Cardiac fibroblast (primary cell): ENCODE measurements around the gene ABLIM1.
A peak's percentile ranks its signal among the peaks of the same experiment; 100 is the strongest.

Experiments
- DNase-seq, 2 donors: peaks; one replicate each; pipeline versions ENCODE4 v3.0.0 to v3.0.0-alpha.2; 2010; ENCODE audit warnings: low read depth in 2 of 2
- H3K4me3 ChIP-seq, 2 donors: replicated peaks in 1 of 2; 1 replicate in 1 of 2; 2 replicates in 1 of 2; pipeline ENCODE4 v1.5.1; 2011; ENCODE audit warnings: low read depth in 2 of 2, low read length in 2 of 2, mild to moderate bottlenecking in 2 of 2, moderate library complexity in 1 of 2
- TF ChIP-seq, protein P1 (sequence below): IDR thresholded peaks from one replicate; pipeline ENCODE4 v1.5.1; 2011; ENCODE audit warnings: low read depth, mild to moderate bottlenecking, low read length, inconsistent platforms

Gene ABLIM1

DNA sequence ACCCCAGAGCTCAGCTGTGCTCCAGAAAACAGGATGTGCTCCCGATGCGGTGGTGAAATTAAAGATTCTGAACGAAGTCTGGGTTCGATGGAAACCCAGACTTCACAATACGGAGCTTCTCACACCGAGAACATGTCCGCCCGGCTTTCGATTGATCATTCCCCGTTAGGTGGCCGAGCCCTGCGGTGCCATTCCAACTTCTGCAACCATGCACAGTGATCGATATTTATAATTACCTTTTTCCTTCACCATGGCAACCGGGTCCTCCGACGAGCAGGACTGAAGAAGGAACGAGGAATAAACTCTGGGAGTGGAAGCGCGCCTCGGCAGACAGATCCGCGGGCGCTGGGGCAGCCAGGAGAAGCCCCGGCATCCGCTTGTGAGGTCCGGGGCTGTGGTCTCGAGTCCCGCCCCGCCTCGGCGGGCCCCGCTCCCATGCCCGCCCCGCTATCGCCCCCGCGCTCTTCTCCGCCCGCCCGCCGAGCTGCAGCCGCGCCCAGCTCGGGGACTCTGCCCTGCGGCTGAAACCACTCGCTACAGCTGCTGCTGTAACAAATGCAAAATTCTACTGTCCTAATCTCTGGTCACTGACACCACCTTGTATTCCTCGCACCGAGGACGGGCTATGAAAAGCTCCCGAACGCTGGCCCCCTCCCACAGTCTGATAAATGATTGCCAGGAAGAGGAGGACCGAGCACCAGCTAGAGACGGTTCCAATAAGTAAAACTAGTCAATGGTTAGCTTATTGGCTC, 26.2 kb downstream of the ABLIM1 start:
- H3K4me3 ChIP-seq, result peak overlapping the region; percentile 44 to 49
- DNase-seq, result peak in 1 of 2 donors; percentile 29
- TF ChIP-seq, protein P1, sequence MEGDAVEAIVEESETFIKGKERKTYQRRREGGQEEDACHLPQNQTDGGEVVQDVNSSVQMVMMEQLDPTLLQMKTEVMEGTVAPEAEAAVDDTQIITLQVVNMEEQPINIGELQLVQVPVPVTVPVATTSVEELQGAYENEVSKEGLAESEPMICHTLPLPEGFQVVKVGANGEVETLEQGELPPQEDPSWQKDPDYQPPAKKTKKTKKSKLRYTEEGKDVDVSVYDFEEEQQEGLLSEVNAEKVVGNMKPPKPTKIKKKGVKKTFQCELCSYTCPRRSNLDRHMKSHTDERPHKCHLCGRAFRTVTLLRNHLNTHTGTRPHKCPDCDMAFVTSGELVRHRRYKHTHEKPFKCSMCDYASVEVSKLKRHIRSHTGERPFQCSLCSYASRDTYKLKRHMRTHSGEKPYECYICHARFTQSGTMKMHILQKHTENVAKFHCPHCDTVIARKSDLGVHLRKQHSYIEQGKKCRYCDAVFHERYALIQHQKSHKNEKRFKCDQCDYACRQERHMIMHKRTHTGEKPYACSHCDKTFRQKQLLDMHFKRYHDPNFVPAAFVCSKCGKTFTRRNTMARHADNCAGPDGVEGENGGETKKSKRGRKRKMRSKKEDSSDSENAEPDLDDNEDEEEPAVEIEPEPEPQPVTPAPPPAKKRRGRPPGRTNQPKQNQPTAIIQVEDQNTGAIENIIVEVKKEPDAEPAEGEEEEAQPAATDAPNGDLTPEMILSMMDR, result no peak

DNA sequence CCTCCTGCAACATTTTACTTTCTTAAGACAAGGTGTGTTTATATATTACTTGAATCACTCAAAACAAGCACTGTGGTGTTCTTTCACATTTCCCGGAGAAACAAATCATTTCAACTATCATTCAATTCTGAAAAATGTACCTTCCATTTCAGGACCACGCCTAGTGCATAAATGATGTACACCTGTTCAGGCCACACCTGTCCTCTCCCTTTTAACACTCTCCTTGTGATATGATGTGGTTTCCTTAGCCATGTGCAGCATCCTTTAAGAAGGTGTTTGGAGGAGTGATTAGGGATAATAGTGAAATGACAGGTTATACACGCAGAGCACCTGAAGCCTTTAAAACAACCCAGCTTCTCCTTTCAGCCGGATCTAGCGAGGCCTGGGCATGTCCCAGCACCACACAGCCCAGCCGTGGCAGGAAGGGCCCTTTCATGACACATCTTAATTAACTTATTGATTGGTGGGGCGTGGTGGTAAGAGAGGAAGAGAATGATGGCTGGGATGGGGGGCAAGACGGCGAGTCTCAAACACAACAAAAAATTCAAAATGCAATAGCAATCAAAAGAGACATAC, 26.9 kb downstream of the ABLIM1 start:
- TF ChIP-seq, protein P1, result no peak
- peak overlapping the region in 1 of 2 donors; percentile 44 for H3K4me3 ChIP-seq
- DNase-seq, result no peak

DNA sequence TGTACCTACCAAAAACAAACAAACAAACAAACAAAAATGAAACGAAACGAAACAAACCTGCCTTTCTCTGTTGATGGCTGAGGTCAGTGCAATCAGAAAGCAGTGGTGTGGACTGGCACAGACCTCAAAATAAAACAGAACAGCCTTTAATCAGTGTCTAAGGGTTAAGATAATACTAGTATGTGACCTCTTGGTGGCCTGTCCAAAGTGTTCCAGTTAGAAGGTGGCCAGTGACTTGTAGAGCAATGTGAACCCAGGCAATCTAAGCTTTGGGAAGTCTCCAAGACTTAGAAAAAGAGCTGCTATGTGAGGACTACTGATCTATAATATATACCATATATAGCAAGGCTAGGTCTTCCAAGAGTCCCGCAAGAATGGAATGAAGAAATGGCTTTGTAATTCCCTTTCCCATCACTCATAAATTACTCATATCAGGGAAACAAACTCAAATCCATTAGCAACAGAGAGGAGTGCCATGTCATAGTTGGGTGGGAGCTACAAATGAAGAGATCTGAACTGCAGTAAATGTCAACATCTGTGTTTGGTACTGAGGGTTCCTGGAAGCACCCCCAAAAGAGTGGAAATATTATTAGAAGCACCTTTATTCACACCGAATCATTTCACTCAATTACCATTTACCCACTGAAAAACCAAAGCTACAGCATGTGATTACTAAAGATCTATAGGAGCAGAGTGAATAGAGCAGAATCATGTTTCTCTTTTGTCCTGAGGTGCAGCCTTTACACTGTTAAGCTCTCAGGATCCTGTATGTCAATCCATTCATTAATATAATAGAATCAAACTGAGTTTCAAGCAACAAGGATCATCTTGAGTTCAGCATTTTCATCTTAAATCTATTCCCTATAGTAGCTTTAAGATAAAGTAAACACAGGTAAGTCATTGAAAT, 28.0 kb downstream of the ABLIM1 start:
- no peak for DNase-seq
- no peak overlapping the region for H3K4me3 ChIP-seq
- TF ChIP-seq, protein P1, result no peak

DNA sequence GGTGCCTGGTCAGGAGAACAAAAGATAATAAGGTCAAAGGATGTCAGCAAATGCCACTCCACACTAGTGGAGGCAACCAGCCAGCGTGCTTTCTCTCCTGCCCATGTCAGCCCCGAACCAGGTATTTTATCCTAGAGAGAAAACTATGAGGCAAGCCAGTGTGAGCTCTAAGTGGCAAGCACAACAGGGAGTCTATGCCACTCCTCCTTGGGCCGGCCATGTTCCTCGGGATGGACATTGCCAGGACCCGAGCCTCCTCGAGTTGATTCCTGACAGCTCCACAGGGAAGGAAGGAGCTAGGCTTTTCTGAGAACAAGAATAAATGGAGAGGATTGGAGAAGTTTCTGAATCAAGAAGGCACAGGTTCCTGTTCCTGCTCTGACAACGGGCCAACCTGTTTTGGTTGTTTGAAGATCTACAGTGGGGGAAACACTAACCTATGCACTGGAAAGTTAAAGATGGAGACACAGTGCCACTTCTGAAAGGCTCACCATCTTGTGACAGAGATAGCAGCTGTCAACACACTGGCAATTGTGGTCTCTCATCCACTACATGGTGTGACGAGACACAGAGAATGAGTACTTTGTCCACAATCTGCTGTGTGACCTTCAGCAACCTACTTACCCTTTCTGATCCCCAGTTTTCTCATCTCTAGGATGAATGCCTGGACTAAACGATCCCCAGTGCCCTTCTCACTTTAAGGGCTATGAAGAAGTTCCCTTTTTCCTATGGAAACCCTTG, 28.8 kb downstream of the ABLIM1 start:
- TF ChIP-seq, protein P1, result no peak
- no peak for DNase-seq
- H3K4me3 ChIP-seq, result no peak overlapping the region

DNA sequence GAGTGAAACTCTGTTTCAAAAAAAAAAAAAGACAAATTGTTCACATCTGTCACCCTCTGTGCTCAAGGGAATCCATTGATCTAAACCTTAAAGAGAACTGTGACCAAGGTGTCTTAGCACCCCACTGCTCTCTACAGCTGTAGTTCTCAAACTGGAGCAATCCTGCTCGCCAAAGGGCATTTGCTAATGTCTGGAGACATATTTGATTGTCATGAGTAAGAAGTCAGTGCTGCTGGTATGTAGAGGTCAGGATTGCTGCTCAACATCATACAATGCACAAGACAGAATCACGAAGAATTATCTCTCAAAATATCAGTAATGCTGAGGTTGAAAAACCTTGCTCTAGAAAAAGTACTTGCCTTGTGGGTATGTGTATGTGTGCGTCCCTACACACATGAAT, 30.0 kb downstream of the ABLIM1 start:
- no peak for DNase-seq
- no peak overlapping the region for H3K4me3 ChIP-seq
- TF ChIP-seq, protein P1, result no peak

DNA sequence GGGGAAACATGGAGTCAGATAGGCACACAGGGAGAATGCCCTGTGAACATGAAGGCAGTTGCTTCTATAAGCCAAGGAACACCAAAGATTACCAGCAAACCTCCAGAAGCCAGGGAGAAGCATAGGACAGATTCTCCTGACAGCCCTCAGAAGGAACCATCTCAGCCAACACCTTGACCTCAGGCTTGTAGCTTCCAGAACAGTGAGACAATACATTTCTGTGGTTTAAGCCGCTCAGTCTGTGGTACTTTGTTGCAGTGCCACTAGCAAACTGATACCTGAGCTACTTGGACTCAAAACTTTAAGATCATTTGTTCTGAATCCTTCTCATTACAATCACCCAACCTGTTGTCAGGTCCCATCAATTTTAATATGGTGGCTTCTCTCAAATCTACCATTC, 31.2 kb downstream of the ABLIM1 start:
- H3K4me3 ChIP-seq, result no peak overlapping the region
- TF ChIP-seq, protein P1, result no peak
- no peak for DNase-seq
